Endodermal cell (in vitro differentiated cells): ENCODE data around the gene RBM26. TPM values are rescaled to one million over a fixed set of nuclear protein-coding genes. Genes with fewer than 3 reads are reported as not detected.

Experiments used
- DNase-seq: peaks from one replicate; pipeline ENCODE4 v3.0.0-alpha.2; 2017
- H3K27ac ChIP-seq: 2 replicates; pipeline ENCODE4 v1.5.1; 2013; ENCODE audit warnings: mild to moderate bottlenecking, low read depth, low read length, moderate library complexity
- H3K27me3 ChIP-seq: 2 replicates; pipeline ENCODE4 v1.6.1; 2013; ENCODE audit warnings: mild to moderate bottlenecking, low read length, moderate library complexity; ENCODE audit not compliant: insufficient read depth, control insufficient read depth, poor library complexity, severe bottlenecking
- H3K36me3 ChIP-seq: 2 replicates; pipeline ENCODE4 v1.7.0; 2013; ENCODE audit warnings: mild to moderate bottlenecking, low read length, moderate library complexity; ENCODE audit not compliant: control insufficient read depth, insufficient read depth
- H3K4me1 ChIP-seq: one replicate; pipeline ENCODE4 v1.7.0; 2013; ENCODE audit warnings: low read length; ENCODE audit not compliant: control insufficient read depth, insufficient read depth
- H3K4me3 ChIP-seq: 2 replicates; pipeline ENCODE4 v1.5.1; 2013; ENCODE audit warnings: mild to moderate bottlenecking, low read length, moderate library complexity
- H3K9ac ChIP-seq: 2 replicates; pipeline ENCODE4 v1.6.1; 2013; ENCODE audit warnings: mild to moderate bottlenecking, low read length, moderate library complexity; ENCODE audit not compliant: poor library complexity, severe bottlenecking; ENCODE audit errors: extremely low read depth
- H3K9me3 ChIP-seq: 2 replicates; pipeline ENCODE4 v1.6.1; 2013; ENCODE audit warnings: mild to moderate bottlenecking, low read length, moderate library complexity; ENCODE audit not compliant: control insufficient read depth
- H3K27ac Mint-ChIP-seq: 2 replicates; pipeline ENCODE4 v1.8.0; 2020; ENCODE audit warnings: mixed read lengths
- H3K27me3 Mint-ChIP-seq: 2 replicates; pipeline ENCODE4 v1.8.0; 2021; ENCODE audit warnings: mild to moderate bottlenecking, mixed read lengths; ENCODE audit not compliant: insufficient read depth
- H3K36me3 Mint-ChIP-seq: 2 replicates; pipeline ENCODE4 v1.8.0; 2020; ENCODE audit warnings: low read depth, mixed read lengths
- H3K4me1 Mint-ChIP-seq: 2 replicates; pipeline ENCODE4 v1.8.0; 2020; ENCODE audit warnings: mixed read lengths
- H3K4me3 Mint-ChIP-seq: 2 replicates; pipeline ENCODE4 v1.8.0; 2020; ENCODE audit warnings: mild to moderate bottlenecking, moderate library complexity, mixed read lengths
- H3K9me3 Mint-ChIP-seq: 2 replicates; pipeline ENCODE4 v1.8.0; 2020; ENCODE audit warnings: mild to moderate bottlenecking, mixed read lengths
- WGBS, 2 experiments: methylation state at CpG; one replicate each; pipeline versions ENCODE4 v1.1.5 to v1.1.7; 2013; ENCODE audit warnings: missing lambda C conversion rate in 2 of 2, mixed read lengths in 1 of 2; ENCODE audit not compliant: insufficient coverage in 1 of 2, insufficient read length in 1 of 2; 5-methylcytosine and 5-hydroxymethylcytosine counted together
- total RNA-seq, 2 donors: library from RNA; stranded (reverse); fragmentation: NEBNext Ultra II Directional in 1 of 2; extraction: Animal tissue kit (Norgen Biotek cat#: 25700) in 1 of 2; gene quantifications; 2 replicates in 1 of 2; 3 replicates in 1 of 2; pipeline ENCODE4 v1.2.1, GENCODE V29; 2021
- TF ChIP-seq, protein P1 (sequence below): fragments of 200-600 bp; sonication (generic); conservative IDR thresholded peaks from 2 replicates; pipeline ENCODE4 v1.5.0; 2021; ENCODE audit warnings: antibody characterized with exemption, mild to moderate bottlenecking

Gene RBM26
- total RNA-seq, 2 donors from 2014 or later = 65.0 to 81.7 TPM

DNA sequence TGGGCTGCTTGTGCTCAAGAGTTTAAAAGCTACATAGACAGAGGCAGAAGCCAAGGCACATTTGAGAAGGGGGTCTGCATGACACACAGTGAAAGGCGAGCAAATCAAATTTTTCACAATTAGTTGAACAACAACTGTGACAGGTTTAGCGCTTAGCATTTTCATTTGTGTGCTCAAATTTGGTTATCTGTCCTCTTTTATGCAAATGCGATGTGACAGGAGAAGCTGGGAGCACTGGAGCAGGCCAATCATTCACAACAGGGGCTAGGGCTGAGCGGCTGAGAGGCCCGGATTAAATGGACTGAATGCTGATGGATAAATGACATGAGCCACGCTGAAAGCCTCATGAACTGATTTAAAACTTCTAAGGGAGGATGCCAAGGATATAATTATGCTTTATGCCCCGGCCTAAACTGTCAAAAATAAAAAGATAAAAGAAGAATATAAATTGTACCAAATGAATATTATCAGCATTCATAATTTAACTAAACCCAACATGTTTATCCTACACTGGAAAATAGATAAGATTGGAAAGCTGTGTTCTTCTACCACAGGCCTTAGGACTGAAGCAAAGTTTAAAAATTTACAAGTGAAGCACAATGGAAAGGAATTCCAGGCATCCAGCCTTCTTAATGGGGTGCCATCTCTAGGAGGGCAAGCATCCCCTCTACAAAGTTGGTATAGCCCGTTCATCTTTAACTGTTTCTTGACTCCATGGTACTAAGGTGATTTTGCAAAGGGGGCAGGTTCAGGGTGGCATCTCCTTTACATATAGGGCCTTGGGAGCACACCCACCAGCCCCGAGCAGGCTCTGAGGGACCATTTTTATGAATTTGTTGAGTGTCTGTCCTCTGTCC is 117.9 kb downstream of the RBM26 start:
- Mint-ChIP-seq H3K4me3 (no peak overlapping the region), H3K27ac (peak overlapping the region; percentile 76), H3K27me3 (no peaks in the 10 kb centered on the region), H3K36me3 (no peaks in the 10 kb centered on the region), H3K9me3 (no peaks in the 10 kb centered on the region), H3K4me1 (peaks cover 23% of the 10 kb centered on the region)
- H3K9me3 ChIP-seq = no peaks in the 10 kb centered on the region
- DNase-seq = peak; percentile 66
- peak overlapping the region; percentile 52 for H3K27ac ChIP-seq
- no peaks in the 10 kb centered on the region for H3K27me3 ChIP-seq
- no peak overlapping the region for H3K4me3 ChIP-seq
- peaks cover 6% of the 10 kb centered on the region for H3K4me1 ChIP-seq
- 32 to 42% methylated on average over 5 to 8 of the region's 9 CpGs for WGBS, 2 experiments
- TF ChIP-seq, protein P1, sequence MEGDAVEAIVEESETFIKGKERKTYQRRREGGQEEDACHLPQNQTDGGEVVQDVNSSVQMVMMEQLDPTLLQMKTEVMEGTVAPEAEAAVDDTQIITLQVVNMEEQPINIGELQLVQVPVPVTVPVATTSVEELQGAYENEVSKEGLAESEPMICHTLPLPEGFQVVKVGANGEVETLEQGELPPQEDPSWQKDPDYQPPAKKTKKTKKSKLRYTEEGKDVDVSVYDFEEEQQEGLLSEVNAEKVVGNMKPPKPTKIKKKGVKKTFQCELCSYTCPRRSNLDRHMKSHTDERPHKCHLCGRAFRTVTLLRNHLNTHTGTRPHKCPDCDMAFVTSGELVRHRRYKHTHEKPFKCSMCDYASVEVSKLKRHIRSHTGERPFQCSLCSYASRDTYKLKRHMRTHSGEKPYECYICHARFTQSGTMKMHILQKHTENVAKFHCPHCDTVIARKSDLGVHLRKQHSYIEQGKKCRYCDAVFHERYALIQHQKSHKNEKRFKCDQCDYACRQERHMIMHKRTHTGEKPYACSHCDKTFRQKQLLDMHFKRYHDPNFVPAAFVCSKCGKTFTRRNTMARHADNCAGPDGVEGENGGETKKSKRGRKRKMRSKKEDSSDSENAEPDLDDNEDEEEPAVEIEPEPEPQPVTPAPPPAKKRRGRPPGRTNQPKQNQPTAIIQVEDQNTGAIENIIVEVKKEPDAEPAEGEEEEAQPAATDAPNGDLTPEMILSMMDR = no peak
- H3K36me3 ChIP-seq = no peaks in the 10 kb centered on the region
- no peak overlapping the region for H3K9ac ChIP-seq

DNA sequence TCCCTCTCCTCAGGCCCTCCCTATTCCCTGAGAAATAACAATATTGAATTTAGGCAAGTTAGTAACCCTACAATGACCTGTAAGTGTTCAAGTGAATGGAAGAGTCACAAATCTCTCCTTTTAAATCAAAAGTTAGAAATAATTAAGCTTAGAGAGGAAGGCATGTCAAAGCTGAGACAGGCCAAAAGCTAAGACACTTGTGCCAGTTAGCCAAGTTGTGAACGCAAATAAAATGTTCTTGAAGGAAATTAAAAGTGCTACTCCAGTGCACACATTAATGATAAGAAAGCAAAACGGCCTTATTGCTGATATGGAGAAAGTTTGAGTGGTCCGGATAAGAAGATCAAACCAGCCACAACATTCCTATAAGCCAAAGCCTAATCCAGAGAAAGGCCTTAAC is 120.9 kb downstream of the RBM26 start:
- Histone ChIP-seq H3K27me3 (no peaks in the 10 kb centered on the region), H3K4me1 (peaks cover 9% of the 10 kb centered on the region), H3K4me3 (no peak overlapping the region), H3K27ac (no peak overlapping the region), H3K9me3 (peaks cover 2% of the 10 kb centered on the region), H3K9ac (no peak overlapping the region), H3K36me3 (no peaks in the 10 kb centered on the region)
- Mint-ChIP-seq H3K4me1 (peaks cover 27% of the 10 kb centered on the region), H3K4me3 (no peak overlapping the region), H3K36me3 (no peaks in the 10 kb centered on the region), H3K9me3 (no peaks in the 10 kb centered on the region), H3K27ac (no peak overlapping the region), H3K27me3 (no peaks in the 10 kb centered on the region)
- WGBS, 2 experiments = 93 to 100% methylated on average over 2 of the region's 3 CpGs
- DNase-seq = no peak
- TF ChIP-seq, protein P1 = no peak

DNA sequence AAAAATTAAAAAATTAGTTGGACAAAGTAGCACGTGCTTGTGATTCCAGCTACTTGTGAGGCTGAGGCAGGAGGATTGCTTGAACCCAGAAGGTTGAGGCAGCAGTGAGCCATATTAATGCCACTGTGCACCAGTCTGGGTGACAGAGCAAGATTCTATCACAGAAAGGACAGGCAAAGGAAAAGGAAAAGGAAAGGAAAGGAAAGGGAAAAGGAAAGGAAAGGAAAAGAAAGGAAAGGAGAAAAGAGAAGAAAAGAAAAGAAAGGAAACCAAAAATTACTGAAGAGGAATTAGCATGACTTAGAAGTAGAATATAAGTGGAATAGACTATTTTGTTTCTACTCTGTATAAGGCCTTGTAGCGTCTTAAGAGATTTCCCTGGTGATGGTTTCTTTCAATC is 122.3 kb downstream of the RBM26 start:
- no peak overlapping the region for H3K4me3 ChIP-seq
- no peaks in the 10 kb centered on the region for H3K36me3 Mint-ChIP-seq
- H3K36me3 ChIP-seq = no peaks in the 10 kb centered on the region
- TF ChIP-seq, protein P1 = no peak
- no peaks in the 10 kb centered on the region for H3K27me3 Mint-ChIP-seq
- no peak overlapping the region for H3K4me3 Mint-ChIP-seq
- peaks cover 24% of the 10 kb centered on the region for H3K4me1 Mint-ChIP-seq
- DNase-seq = no peak
- H3K9me3 Mint-ChIP-seq = no peaks in the 10 kb centered on the region
- WGBS, 2 experiments = 90 to 96% methylated on average over 2 of the region's 2 CpGs
- no peak overlapping the region for H3K27ac Mint-ChIP-seq
- peaks cover 10% of the 10 kb centered on the region for H3K4me1 ChIP-seq
- no peaks in the 10 kb centered on the region for H3K27me3 ChIP-seq
- H3K9me3 ChIP-seq = peaks cover 6% of the 10 kb centered on the region
- no peak overlapping the region for H3K9ac ChIP-seq
- no peak overlapping the region for H3K27ac ChIP-seq
